ENCODE measurements around the gene LRRC4B. TPM values are rescaled to one million over a fixed set of nuclear protein-coding genes. Genes with fewer than 3 reads are reported as not detected.

LRRC4B gene
- total and polyA plus RNA-seq, 2 experiments from 2014 or later: 2.1 to 6.0 TPM

DNA sequence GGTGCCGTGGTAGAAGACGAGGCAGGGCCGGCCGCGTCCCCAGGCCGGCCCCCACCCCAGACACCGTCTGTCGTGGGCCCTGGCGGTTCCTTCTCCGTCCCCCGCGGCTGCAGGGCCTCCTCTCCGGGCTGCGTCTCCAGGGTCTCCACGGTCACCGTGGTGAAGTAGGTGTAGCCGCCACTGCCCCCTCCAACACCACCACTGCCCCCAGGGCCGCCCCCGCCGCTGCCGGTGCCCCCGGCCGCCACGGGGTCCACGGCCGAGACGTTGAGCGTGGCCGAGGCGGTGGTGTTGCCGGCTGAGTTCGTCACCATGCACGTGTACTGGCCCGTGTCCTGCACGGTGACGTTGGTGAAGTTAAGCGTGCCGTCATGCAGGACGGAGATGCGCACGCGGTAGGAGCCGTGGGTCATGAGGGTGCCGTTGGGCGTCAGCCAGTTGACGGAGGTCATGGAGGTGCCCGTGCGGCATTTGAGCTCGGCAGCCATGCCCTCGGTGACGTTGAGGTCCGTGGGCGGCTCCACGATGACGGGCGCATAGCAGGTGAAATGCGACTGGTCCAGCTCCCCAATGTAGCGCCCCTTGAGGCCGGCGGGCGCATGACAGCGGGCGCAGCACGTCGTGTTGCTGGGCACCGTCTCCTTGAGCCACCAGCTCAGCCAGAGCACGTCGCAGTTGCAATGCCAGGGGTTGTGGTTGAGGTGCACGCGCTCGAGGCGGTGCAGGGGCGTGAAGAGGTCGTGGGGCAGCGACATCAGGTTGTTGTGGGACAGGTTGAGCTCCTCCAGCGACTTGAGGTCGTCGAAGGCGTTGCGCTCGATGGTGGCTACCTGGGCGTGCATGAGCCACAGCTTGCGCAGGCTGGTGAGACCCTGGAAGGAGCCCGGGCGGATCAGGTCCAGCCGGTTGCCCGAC is 49.9 kb downstream of the LRRC4B start:
- WGBS (ENCODE audit: low lambda C conversion rate, missing lambda C conversion rate): 93% methylated on average over 53 of the region's 87 CpGs
- Histone ChIP-seq H3K27me3 (no peaks in the 10 kb centered on the region), H3K9me2 (replicated peaks; ENCODE audit: insufficient read depth) (no peaks in the 10 kb centered on the region), H3K4me3 (no peak overlapping the region), H3K79me2 (no peaks in the 10 kb centered on the region), H3K4me2 (no peak overlapping the region), H3K27ac (no peak overlapping the region), H4K20me1 (ENCODE audit: insufficient read depth, poor library complexity, severe bottlenecking) (no peaks in the 10 kb centered on the region), H3K9me3 (ENCODE audit: low read depth) (no peaks in the 10 kb centered on the region), H3K36me3 (replicated peaks; ENCODE audit: insufficient read depth, low read depth) (no peaks in the 10 kb centered on the region), H2AFZ (no peak overlapping the region), H3K4me1 (ENCODE audit: insufficient read depth) (no peaks in the 10 kb centered on the region)
- no peak for DNase-seq (ENCODE audit: low spot score)
- TF ChIP-seq EZH2phosphoT487 (IDR thresholded peaks at IDR 0.05; ENCODE audit: low read depth, severe bottlenecking, unreplicated experiment) (no peak), EZH2 (IDR thresholded peaks at IDR 0.05; ENCODE audit: borderline replicate concordance) (no peak)
- TF ChIP-seq, protein P1, sequence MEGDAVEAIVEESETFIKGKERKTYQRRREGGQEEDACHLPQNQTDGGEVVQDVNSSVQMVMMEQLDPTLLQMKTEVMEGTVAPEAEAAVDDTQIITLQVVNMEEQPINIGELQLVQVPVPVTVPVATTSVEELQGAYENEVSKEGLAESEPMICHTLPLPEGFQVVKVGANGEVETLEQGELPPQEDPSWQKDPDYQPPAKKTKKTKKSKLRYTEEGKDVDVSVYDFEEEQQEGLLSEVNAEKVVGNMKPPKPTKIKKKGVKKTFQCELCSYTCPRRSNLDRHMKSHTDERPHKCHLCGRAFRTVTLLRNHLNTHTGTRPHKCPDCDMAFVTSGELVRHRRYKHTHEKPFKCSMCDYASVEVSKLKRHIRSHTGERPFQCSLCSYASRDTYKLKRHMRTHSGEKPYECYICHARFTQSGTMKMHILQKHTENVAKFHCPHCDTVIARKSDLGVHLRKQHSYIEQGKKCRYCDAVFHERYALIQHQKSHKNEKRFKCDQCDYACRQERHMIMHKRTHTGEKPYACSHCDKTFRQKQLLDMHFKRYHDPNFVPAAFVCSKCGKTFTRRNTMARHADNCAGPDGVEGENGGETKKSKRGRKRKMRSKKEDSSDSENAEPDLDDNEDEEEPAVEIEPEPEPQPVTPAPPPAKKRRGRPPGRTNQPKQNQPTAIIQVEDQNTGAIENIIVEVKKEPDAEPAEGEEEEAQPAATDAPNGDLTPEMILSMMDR (IDR thresholded peaks at IDR 0.05; ENCODE audit: poor library complexity): no peak

DNA sequence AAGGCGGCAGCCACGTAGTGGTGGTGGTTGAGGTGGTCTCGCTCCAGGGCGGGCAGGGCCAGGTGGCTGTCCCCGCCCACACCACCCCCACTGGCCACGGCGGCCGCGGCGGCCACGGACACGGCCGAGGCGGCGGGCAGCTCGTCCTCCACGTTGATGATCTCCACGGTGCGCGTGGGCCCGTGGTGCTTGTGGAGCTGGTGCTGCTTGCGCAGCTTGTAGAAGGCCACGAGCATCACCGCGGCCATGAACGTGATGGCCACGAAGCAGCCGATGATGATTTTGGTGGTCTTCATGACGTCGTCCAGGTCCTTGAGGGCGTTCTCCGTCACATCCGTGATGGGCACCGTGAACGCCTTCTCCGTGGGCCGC is 50.5 kb downstream of the LRRC4B start:
- no peak overlapping the region for H3K27ac ChIP-seq
- H3K4me1 ChIP-seq (ENCODE audit: insufficient read depth): no peaks in the 10 kb centered on the region
- TF ChIP-seq EZH2 (IDR thresholded peaks at IDR 0.05; ENCODE audit: borderline replicate concordance): no peak
- TF ChIP-seq EZH2phosphoT487 (IDR thresholded peaks at IDR 0.05; ENCODE audit: low read depth, severe bottlenecking, unreplicated experiment): no peak
- TF ChIP-seq, protein P1 (IDR thresholded peaks at IDR 0.05; ENCODE audit: poor library complexity): no peak
- no peaks in the 10 kb centered on the region for H3K27me3 ChIP-seq
- no peak overlapping the region for H3K4me2 ChIP-seq
- 97% methylated on average over 31 of the region's 37 CpGs for WGBS (ENCODE audit: low lambda C conversion rate, missing lambda C conversion rate)
- DNase-seq (ENCODE audit: low spot score): no peak
- no peaks in the 10 kb centered on the region for H3K79me2 ChIP-seq
- no peaks in the 10 kb centered on the region for H3K9me3 ChIP-seq (ENCODE audit: low read depth)
- no peaks in the 10 kb centered on the region for H3K36me3 ChIP-seq (replicated peaks; ENCODE audit: insufficient read depth, low read depth)
- no peaks in the 10 kb centered on the region for H3K9me2 ChIP-seq (replicated peaks; ENCODE audit: insufficient read depth)
- no peaks in the 10 kb centered on the region for H4K20me1 ChIP-seq (ENCODE audit: insufficient read depth, poor library complexity, severe bottlenecking)
- no peak overlapping the region for H2AFZ ChIP-seq
- no peak overlapping the region for H3K4me3 ChIP-seq

DNA sequence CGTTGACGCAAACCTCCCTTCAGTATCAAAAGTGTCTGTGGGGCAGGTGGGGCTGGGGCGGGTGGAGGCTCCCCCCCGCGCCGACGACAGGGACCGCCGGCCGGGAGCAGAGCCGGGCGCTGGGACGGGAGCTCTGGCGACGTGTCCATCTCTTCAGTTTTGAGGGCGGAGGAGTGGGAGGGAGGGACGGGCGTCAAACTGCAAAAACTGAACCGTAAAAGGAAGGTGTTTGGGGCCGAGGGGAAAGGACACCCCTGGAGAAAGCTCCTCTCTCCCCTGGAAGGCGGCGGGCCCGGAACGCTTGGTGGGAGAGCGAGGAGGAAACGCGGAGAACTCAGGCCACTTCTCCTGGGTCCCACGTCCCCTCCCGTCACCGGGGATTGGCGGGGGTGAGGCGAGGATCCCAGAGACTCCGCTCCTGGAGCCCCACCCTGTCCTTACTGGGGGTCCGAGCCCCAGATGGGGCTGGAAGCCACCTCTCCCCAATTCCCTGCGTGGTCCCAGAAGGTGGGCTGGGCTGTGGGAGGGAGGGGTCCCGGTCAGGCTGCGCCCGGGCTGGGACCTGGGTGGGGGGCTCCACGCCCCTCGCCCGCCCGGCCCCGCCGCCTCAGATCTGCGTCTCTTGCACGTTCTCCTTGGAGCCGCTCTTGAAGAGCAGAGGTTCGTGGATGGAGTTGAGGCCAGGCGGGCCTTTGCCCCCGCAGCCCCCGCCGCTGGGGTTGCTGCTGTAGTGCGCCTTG is 51.1 kb downstream of the LRRC4B start:
- WGBS (ENCODE audit: low lambda C conversion rate, missing lambda C conversion rate): 70% methylated on average over 17 of the region's 53 CpGs
- Histone ChIP-seq H3K4me3 (no peak overlapping the region), H3K4me2 (no peak overlapping the region), H3K9me2 (replicated peaks; ENCODE audit: insufficient read depth) (no peaks in the 10 kb centered on the region), H2AFZ (no peak overlapping the region), H3K9me3 (ENCODE audit: low read depth) (no peaks in the 10 kb centered on the region), H3K36me3 (replicated peaks; ENCODE audit: insufficient read depth, low read depth) (no peaks in the 10 kb centered on the region), H3K27me3 (no peaks in the 10 kb centered on the region), H4K20me1 (ENCODE audit: insufficient read depth, poor library complexity, severe bottlenecking) (no peaks in the 10 kb centered on the region), H3K79me2 (no peaks in the 10 kb centered on the region), H3K4me1 (ENCODE audit: insufficient read depth) (no peaks in the 10 kb centered on the region), H3K27ac (no peak overlapping the region)
- no peak for DNase-seq (ENCODE audit: low spot score)
- no peak for TF ChIP-seq EZH2 (IDR thresholded peaks at IDR 0.05; ENCODE audit: borderline replicate concordance)
- TF ChIP-seq EZH2phosphoT487 (IDR thresholded peaks at IDR 0.05; ENCODE audit: low read depth, severe bottlenecking, unreplicated experiment): no peak

DNA sequence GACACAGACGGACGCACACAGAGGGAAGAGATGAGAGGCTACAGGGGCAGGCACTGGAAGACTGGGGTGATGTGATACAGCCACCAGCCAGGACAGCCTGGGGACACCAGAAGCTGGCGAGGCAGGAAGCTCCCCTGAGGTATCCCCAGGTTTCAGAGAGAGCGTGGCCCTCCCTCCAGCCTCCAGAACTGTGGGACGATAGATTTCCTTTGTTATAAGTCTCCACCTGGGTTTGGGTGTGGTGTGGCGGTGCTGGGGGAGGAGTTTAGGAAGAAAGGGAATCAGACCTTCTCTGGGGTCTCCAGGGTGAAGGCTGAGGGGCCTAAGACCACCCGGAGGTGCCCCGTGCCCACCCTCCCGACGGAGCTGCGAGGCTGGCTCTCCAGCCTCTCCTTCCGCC is 51.8 kb downstream of the LRRC4B start:
- Histone ChIP-seq H3K27ac (no peak overlapping the region), H3K9me3 (ENCODE audit: low read depth) (no peaks in the 10 kb centered on the region), H3K4me3 (no peak overlapping the region), H3K36me3 (replicated peaks; ENCODE audit: insufficient read depth, low read depth) (no peaks in the 10 kb centered on the region), H3K9me2 (replicated peaks; ENCODE audit: insufficient read depth) (no peaks in the 10 kb centered on the region), H3K79me2 (no peaks in the 10 kb centered on the region), H4K20me1 (ENCODE audit: insufficient read depth, poor library complexity, severe bottlenecking) (no peaks in the 10 kb centered on the region), H3K27me3 (no peaks in the 10 kb centered on the region), H2AFZ (no peak overlapping the region), H3K4me2 (no peak overlapping the region), H3K4me1 (ENCODE audit: insufficient read depth) (no peaks in the 10 kb centered on the region)
- 72% methylated on average over 12 of the region's 12 CpGs for WGBS (ENCODE audit: low lambda C conversion rate, missing lambda C conversion rate)
- TF ChIP-seq EZH2 (IDR thresholded peaks at IDR 0.05; ENCODE audit: borderline replicate concordance) (no peak), EZH2phosphoT487 (IDR thresholded peaks at IDR 0.05; ENCODE audit: low read depth, severe bottlenecking, unreplicated experiment) (no peak)
- TF ChIP-seq, protein P1 (IDR thresholded peaks at IDR 0.05; ENCODE audit: poor library complexity): no peak
- DNase-seq (ENCODE audit: low spot score): no peak

All from hepatocyte (in vitro differentiated cells).